GM23248 (cell line): ENCODE data around the gene EFEMP1. TPM values are rescaled to one million over a fixed set of nuclear protein-coding genes. Genes with fewer than 3 reads are reported as not detected.
A peak's percentile ranks its signal among the peaks of the same experiment; 100 is the strongest.

ENCODE experiments used
- DNase-seq: peaks from one replicate; pipeline ENCODE4 v3.0.0-alpha.2; 2015
- H2AFZ ChIP-seq: fragments of 200-600 bp; sonication (generic); 2 replicates; pipeline ENCODE4 v1.6.1; 2016; ENCODE audit warnings: antibody characterized with exemption
- H3F3A ChIP-seq: fragments of 200-600 bp; sonication (generic); 2 replicates; pipeline ENCODE4 v1.6.1; 2016; ENCODE audit warnings: mild to moderate bottlenecking, antibody characterized with exemption, mixed run types; ENCODE audit not compliant: insufficient read depth
- H3K27ac ChIP-seq: fragments of 200-600 bp; sonication (generic); 2 replicates; pipeline ENCODE4 v1.5.1; 2016; ENCODE audit warnings: mild to moderate bottlenecking
- H3K27me3 ChIP-seq: fragments of 200-600 bp; sonication (generic); replicated peaks from 2 replicates; pipeline ENCODE4 v1.6.1; 2016; ENCODE audit warnings: mild to moderate bottlenecking; ENCODE audit not compliant: insufficient read depth
- H3K36me3 ChIP-seq: fragments of 200-600 bp; sonication (generic); 2 replicates; pipeline ENCODE4 v1.6.1; 2016; ENCODE audit warnings: low read depth, mild to moderate bottlenecking
- H3K4me1 ChIP-seq: fragments of 200-600 bp; sonication (generic); 2 replicates; pipeline ENCODE4 v1.6.1; 2016; ENCODE audit warnings: mild to moderate bottlenecking; ENCODE audit not compliant: insufficient read depth
- H3K4me2 ChIP-seq: fragments of 200-600 bp; sonication (generic); one replicate; pipeline ENCODE4 v1.6.1; 2016; ENCODE audit warnings: mild to moderate bottlenecking; ENCODE audit not compliant: unreplicated experiment
- H3K4me3 ChIP-seq: fragments of 200-600 bp; sonication (generic); 2 replicates; pipeline ENCODE4 v1.5.1; 2016; ENCODE audit warnings: mild to moderate bottlenecking
- H3K79me2 ChIP-seq: fragments of 200-600 bp; sonication (generic); 2 replicates; pipeline ENCODE4 v1.6.1; 2016; ENCODE audit warnings: mild to moderate bottlenecking; ENCODE audit not compliant: insufficient read depth
- H3K9ac ChIP-seq: fragments of 200-600 bp; sonication (generic); 2 replicates; pipeline ENCODE4 v1.6.1; 2016; ENCODE audit warnings: mild to moderate bottlenecking
- H3K9me2 ChIP-seq: fragments of 200-600 bp; sonication (generic); 2 replicates; pipeline ENCODE4 v1.6.1; 2016; ENCODE audit warnings: mixed run types, mild to moderate bottlenecking, moderate library complexity; ENCODE audit not compliant: insufficient read depth
- H3K9me3 ChIP-seq: fragments of 200-600 bp; sonication (generic); one replicate; pipeline ENCODE4 v1.6.1; 2017; ENCODE audit warnings: low read depth
- H4K20me1 ChIP-seq: fragments of 200-600 bp; sonication (generic); 2 replicates; pipeline ENCODE4 v1.6.0; 2016; ENCODE audit not compliant: insufficient read depth
- EZH2 ChIP-seq: fragments of 200-600 bp; sonication (generic); IDR thresholded peaks from 2 replicates; pipeline ENCODE4 v1.6.1; 2018; ENCODE audit warnings: antibody characterized with exemption, mild to moderate bottlenecking; ENCODE audit not compliant: insufficient read depth, poor library complexity, severe bottlenecking
- EZH2phosphoT487 ChIP-seq: fragments of 200-600 bp; sonication (generic); IDR thresholded peaks from 2 replicates; pipeline ENCODE4 v1.6.1; 2018; ENCODE audit warnings: antibody characterized with exemption, moderate library complexity, mild to moderate bottlenecking, low read depth; ENCODE audit not compliant: insufficient read depth
- WGBS, 2 experiments: methylation state at CpG; one replicate each; pipeline ENCODE4 v1.1.6; 2015 to 2017; ENCODE audit warnings: low lambda C conversion rate in 2 of 2, low coverage in 1 of 2; ENCODE audit errors: missing lambda C conversion rate in 2 of 2; 5-methylcytosine and 5-hydroxymethylcytosine counted together
- in situ Hi-C: fragments of 300-500 bp; cut with MboI; formaldehyde crosslinking; loops from 2 replicates; pipeline ENCODE4 v1.15.0; 2020
- polyA plus RNA-seq: library from polyadenylated mRNA; unstranded; fragments of >200 nt; fragmentation: Nextera tagmentation; extraction: Ambion mirVana; gene quantifications from 2 replicates; pipeline ENCODE4 v1.2.1, GENCODE V29; 2016
- total RNA-seq: library from RNA; depleted of rRNA; stranded (reverse); fragments of >200 nt; shearing (Covaris generic); gene quantifications from 2 replicates; pipeline ENCODE4 v1.2.3, GENCODE V29; 2014

The EFEMP1 gene
- total and polyA plus RNA-seq, 2 experiments from 2014 or later = 1,133 to 1,343 TPM

- DNase-seq = peak; percentile 29
- Histone ChIP-seq H4K20me1 (no peaks in the 10 kb centered on the region), H3K36me3 (peaks cover 37% of the 10 kb centered on the region), H3K9me2 (no peaks in the 10 kb centered on the region), H3K79me2 (no peaks in the 10 kb centered on the region), H2AFZ (no peak overlapping the region), H3K9ac (peak overlapping the region; percentile 3; the same call in 1 of the 2 replicates), H3K27ac (peak overlapping the region; percentile 100), H3F3A (peaks cover 34% of the 10 kb centered on the region), H3K4me3 (no peak overlapping the region), H3K4me2 (no peak overlapping the region), H3K4me1 (peaks cover 67% of the 10 kb centered on the region), H3K9me3 (no peaks in the 10 kb centered on the region), H3K27me3 (no peaks in the 10 kb centered on the region)
- 63 to 67% methylated on average over 2 of the region's 2 CpGs for WGBS, 2 experiments
- in situ Hi-C loops = no loop called here
- TF ChIP-seq EZH2 (no peak), EZH2phosphoT487 (no peak)
Observed at GRCh38 chr2:55865096-55865835, 58.3 kb downstream of the EFEMP1 start.

GRCh38 chr2:55864351-55865084 lies 59.1 kb downstream of the EFEMP1 start:
- Histone ChIP-seq H3K4me3 (no peak overlapping the region), H3K4me1 (peaks cover 59% of the 10 kb centered on the region), H3K27ac (peak overlapping the region; percentile 100), H3K9ac (peak overlapping the region; percentile 63; the same call in 1 of the 2 replicates), H3K9me2 (no peaks in the 10 kb centered on the region), H4K20me1 (no peaks in the 10 kb centered on the region), H3K79me2 (no peaks in the 10 kb centered on the region), H3K27me3 (no peaks in the 10 kb centered on the region), H3K36me3 (peaks cover 36% of the 10 kb centered on the region), H3K4me2 (no peak overlapping the region), H3F3A (peaks cover 34% of the 10 kb centered on the region), H3K9me3 (no peaks in the 10 kb centered on the region), H2AFZ (no peak overlapping the region)
- TF ChIP-seq EZH2phosphoT487 = no peak
- TF ChIP-seq EZH2 = no peak
- 80% methylated on average over 6 of the region's 6 CpGs for WGBS, 2 experiments
- no peak for DNase-seq
- in situ Hi-C loops = no loop called here

- Histone ChIP-seq H3K27me3 (no peaks in the 10 kb centered on the region), H3K79me2 (no peaks in the 10 kb centered on the region), H3K9ac (peak overlapping the region; percentile 89), H3K4me2 (peak overlapping the region; percentile 75), H3K4me1 (peaks cover 49% of the 10 kb centered on the region), H2AFZ (no peak overlapping the region), H3K9me3 (no peaks in the 10 kb centered on the region), H3K27ac (peak overlapping the region; percentile 100), H3K36me3 (peaks cover 28% of the 10 kb centered on the region), H3F3A (peaks cover 35% of the 10 kb centered on the region), H4K20me1 (no peaks in the 10 kb centered on the region), H3K9me2 (no peaks in the 10 kb centered on the region), H3K4me3 (no peak overlapping the region)
- no peak for TF ChIP-seq EZH2phosphoT487
- 59 to 60% methylated on average over 7 of the region's 7 CpGs for WGBS, 2 experiments
- in situ Hi-C loops = no loop called here
- DNase-seq = peak; percentile 99
Observed at GRCh38 chr2:55862673-55863390, 60.8 kb downstream of the EFEMP1 start.

- H2AFZ ChIP-seq = no peak overlapping the region
- H3F3A ChIP-seq = peaks cover 41% of the 10 kb centered on the region
- H4K20me1 ChIP-seq = no peaks in the 10 kb centered on the region
- peak; percentile 93 for DNase-seq
- no peaks in the 10 kb centered on the region for H3K79me2 ChIP-seq
- peak overlapping the region; percentile 100 for H3K27ac ChIP-seq
- H3K4me1 ChIP-seq = peaks cover 52% of the 10 kb centered on the region
- no peaks in the 10 kb centered on the region for H3K9me2 ChIP-seq
- H3K27me3 ChIP-seq = no peaks in the 10 kb centered on the region
- peaks cover 22% of the 10 kb centered on the region for H3K36me3 ChIP-seq
- H3K4me2 ChIP-seq = peak overlapping the region; percentile 75
- TF ChIP-seq EZH2phosphoT487 (no peak), EZH2 (no peak)
- peak overlapping the region; percentile 89 for H3K9ac ChIP-seq
- peak overlapping the region; percentile 37 for H3K4me3 ChIP-seq
- in situ Hi-C loops = no loop called here
- 1 to 3% methylated on average over 3 of the region's 3 CpGs for WGBS, 2 experiments
- H3K9me3 ChIP-seq = no peaks in the 10 kb centered on the region
Observed at GRCh38 chr2:55862246-55862645, 61.3 kb downstream of the EFEMP1 start.
